Mesothelial cell of epicardium (in vitro differentiated cells): ENCODE measurements around the gene SLC35A2. TPM values are rescaled to one million over a fixed set of nuclear protein-coding genes. Genes with fewer than 3 reads are reported as not detected.

Experiments
- DNase-seq, 2 experiments: peaks; one replicate each; pipeline ENCODE4 v3.0.0; 2021; ENCODE audit warnings: low spot score in 2 of 2; ENCODE audit not compliant: unreplicated experiment in 2 of 2
- H3K27ac Mint-ChIP-seq: 2 replicates; pipeline ENCODE4 v1.8.0; 2021; ENCODE audit warnings: mixed read lengths
- H3K27me3 Mint-ChIP-seq: 2 replicates; pipeline ENCODE4 v1.8.0; 2021; ENCODE audit warnings: low read depth, mixed read lengths
- H3K36me3 Mint-ChIP-seq: 2 replicates; pipeline ENCODE4 v1.8.0; 2021; ENCODE audit warnings: mixed read lengths
- H3K4me1 Mint-ChIP-seq: 2 replicates; pipeline ENCODE4 v1.8.0; 2021; ENCODE audit warnings: mixed read lengths
- H3K4me3 Mint-ChIP-seq: 2 replicates; pipeline ENCODE4 v1.8.0; 2021; ENCODE audit warnings: mild to moderate bottlenecking, moderate library complexity, mixed read lengths
- H3K9me3 Mint-ChIP-seq: 2 replicates; pipeline ENCODE4 v1.8.0; 2021; ENCODE audit warnings: mixed read lengths
- total RNA-seq: library from RNA; stranded (reverse); gene quantifications from 3 replicates; pipeline ENCODE4 v1.2.1, GENCODE V29; 2021
- TF ChIP-seq, protein P1 (sequence below): fragments of 200-600 bp; sonication (generic); IDR thresholded peaks from one replicate; pipeline ENCODE4 v1.5.0; 2021; ENCODE audit warnings: antibody characterized with exemption; ENCODE audit not compliant: unreplicated experiment

Gene SLC35A2
- total RNA-seq, 1 donor from 2014 or later: 43.8 TPM

DNA sequence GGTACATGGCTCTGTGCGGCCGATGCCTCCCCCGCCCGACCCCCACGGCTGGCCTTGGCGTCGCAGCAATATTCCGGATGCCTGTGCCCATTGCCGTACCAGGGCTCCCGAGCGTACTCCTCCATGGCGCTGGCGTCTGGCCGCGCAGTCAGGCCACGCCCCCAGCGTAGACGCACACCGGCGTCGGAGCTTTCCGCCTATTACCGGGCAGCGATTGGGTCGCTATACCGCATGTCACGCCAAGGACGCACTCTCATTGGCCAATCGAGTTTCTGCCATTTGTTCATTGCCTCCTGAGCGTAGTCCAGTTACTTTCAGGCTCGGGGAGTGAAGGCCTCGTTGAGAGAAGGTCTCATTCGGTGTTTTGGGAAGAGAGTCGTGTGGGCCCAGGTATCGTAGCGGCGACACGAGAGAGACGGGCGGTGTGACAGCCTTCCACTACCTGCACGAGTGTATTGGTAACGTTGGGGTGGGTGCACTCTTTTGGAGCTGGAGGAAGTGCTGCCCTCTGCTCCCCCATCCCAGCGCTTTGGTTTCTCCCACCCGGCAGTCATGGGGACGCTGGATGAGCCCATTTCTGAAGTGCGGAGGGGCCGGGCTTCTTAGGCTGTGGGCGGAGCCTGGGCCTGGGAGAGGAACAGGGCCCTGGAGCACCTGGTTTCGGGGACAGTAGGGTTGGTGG, 13.7 kb downstream of the SLC35A2 start, which contains the start of the genes PQBP1 and TIMM17B:
Gene PQBP1 (plus strand): TSS at position 306 of the 682 bp plus-strand sequence. CDS start 580 bp downstream, outside the sequence.
Gene TIMM17B (minus strand): TSS at position 144 of the 682 bp plus-strand sequence. CDS start 19 bp downstream, at position 125.
- peak within 1 kb of the TSS; percentile 98 for H3K27ac Mint-ChIP-seq
- H3K9me3 Mint-ChIP-seq: no peaks in the 10 kb centered on the region
- peaks cover 18% of the 10 kb centered on the region for H3K4me1 Mint-ChIP-seq
- peak within 1 kb of the TSS; percentile 79 for H3K4me3 Mint-ChIP-seq
- H3K27me3 Mint-ChIP-seq: no peaks in the 10 kb centered on the region
- TF ChIP-seq, protein P1, sequence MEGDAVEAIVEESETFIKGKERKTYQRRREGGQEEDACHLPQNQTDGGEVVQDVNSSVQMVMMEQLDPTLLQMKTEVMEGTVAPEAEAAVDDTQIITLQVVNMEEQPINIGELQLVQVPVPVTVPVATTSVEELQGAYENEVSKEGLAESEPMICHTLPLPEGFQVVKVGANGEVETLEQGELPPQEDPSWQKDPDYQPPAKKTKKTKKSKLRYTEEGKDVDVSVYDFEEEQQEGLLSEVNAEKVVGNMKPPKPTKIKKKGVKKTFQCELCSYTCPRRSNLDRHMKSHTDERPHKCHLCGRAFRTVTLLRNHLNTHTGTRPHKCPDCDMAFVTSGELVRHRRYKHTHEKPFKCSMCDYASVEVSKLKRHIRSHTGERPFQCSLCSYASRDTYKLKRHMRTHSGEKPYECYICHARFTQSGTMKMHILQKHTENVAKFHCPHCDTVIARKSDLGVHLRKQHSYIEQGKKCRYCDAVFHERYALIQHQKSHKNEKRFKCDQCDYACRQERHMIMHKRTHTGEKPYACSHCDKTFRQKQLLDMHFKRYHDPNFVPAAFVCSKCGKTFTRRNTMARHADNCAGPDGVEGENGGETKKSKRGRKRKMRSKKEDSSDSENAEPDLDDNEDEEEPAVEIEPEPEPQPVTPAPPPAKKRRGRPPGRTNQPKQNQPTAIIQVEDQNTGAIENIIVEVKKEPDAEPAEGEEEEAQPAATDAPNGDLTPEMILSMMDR: no peak
- peaks cover 15% of the 10 kb centered on the region for H3K36me3 Mint-ChIP-seq
- DNase-seq: peak; percentile 77 to 87

DNA sequence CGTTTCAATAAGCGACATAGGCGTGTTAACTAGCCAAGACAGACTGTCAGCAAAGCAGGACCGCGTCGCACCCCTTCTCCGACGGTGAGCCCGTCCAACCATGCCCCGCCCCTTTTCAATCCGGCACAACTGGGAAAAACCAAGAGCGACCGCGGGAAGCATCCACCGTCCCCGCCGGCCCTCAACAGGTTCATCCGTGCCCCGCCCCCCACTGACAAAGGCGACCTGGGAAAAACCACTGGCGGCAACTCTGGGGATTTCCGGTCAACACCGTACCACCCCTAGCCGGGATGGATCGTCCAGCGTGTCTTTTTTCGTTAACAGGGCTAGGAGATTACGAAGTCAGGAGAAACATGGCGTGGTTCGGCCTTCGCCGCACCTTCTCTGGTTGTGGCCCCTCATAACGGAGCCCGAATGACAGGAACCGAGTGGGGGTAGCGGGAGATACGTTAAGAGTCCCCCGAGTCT, 14.3 kb downstream of the SLC35A2 start:
- H3K9me3 Mint-ChIP-seq: no peaks in the 10 kb centered on the region
- H3K36me3 Mint-ChIP-seq: peaks cover 15% of the 10 kb centered on the region
- peak; percentile 61 to 74 for DNase-seq
- H3K4me1 Mint-ChIP-seq: peaks cover 18% of the 10 kb centered on the region
- H3K27me3 Mint-ChIP-seq: no peaks in the 10 kb centered on the region
- peak overlapping the region; percentile 98 for H3K27ac Mint-ChIP-seq
- TF ChIP-seq, protein P1: no peak
- H3K4me3 Mint-ChIP-seq: peak overlapping the region; percentile 79

DNA sequence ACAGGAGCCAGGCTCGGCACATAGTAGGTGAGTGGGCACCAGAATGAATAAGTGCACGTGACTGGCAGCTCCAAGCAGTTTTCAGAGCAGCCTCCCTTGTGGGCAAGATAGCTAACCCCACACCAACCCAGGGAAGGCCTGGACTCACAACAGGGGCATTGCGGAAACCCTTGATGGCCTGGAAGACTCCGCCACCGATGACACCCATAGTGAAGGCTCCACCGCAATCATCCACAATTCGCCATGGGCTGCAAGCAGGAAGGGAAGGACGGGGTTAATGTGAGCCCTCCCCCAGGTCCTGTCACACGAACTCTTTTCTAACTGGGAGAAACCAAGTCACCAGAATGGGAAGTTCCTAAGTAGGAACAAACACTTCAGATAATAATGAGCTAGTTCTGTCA, 14.8 kb downstream of the SLC35A2 start:
- H3K36me3 Mint-ChIP-seq: peaks cover 10% of the 10 kb centered on the region
- peak overlapping the region; percentile 98 for H3K27ac Mint-ChIP-seq
- H3K9me3 Mint-ChIP-seq: no peaks in the 10 kb centered on the region
- no peak for DNase-seq
- no peaks in the 10 kb centered on the region for H3K27me3 Mint-ChIP-seq
- peaks cover 21% of the 10 kb centered on the region for H3K4me1 Mint-ChIP-seq
- peak overlapping the region; percentile 79 for H3K4me3 Mint-ChIP-seq
- TF ChIP-seq, protein P1: no peak

DNA sequence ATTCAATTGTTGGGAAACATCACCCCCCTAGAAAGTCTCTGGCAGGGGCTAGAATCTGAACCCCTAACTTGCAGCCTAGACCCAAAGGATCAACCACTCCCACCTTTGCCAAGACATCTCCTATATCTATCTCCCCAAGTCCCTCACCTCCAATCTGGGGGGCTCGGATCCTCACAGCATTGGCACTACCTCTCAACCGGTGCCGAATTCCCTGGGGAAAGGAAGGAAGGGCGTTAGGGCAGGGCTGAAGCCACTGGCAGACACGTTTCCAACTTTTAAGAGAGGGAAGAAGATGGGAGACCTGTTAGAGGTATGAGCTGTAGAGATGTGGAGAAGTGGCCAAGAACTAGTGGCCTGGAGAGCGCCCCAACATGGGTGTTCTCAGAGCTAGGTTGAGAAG, 16.6 kb downstream of the SLC35A2 start:
- no peak for DNase-seq
- peak overlapping the region; percentile 20 for H3K4me3 Mint-ChIP-seq

DNA sequence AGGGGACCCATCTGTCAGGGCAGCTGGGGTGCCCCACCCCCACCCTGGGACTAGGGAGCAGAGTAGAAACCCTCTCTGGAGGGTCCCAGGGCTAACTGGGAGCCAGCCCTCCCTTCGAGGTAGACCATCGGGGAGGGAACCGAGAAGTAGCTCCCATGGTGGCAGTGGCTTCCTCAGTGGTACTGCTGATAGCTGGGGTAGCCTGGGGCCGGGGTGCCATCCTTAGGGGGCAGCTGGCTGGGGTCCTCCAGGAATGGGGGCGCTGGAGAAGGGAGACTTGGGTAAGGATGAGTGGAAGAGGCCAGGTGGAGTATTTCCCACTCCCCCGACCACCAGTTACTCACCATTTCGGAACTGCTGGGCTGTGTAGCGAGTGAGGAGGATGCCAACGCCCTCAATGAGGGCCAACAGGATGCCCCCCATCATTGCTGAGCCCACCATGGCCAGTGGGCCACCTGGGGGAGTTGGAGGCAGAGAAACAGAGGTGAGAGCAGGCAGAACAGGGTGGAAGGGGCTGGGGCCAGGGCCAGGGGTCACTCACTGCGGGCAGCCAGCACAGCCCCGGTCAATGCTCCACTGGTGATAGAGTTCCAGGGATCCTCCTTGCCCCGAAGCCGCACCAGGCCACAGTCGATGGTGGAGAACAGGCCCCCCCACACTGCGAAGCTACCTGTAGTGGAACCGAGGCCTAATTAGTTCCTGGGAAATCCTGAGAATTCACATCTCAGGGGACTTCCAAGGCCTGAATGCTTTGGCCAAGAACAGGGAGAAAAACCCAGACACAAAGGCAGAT, 17.7 kb downstream of the SLC35A2 start:
- TF ChIP-seq, protein P1: no peak
- H3K27ac Mint-ChIP-seq: no peak overlapping the region
- H3K4me3 Mint-ChIP-seq: no peak overlapping the region
- no peak for DNase-seq
- H3K27me3 Mint-ChIP-seq: no peaks in the 10 kb centered on the region
- H3K36me3 Mint-ChIP-seq: peaks cover 8% of the 10 kb centered on the region
- H3K9me3 Mint-ChIP-seq: peaks cover 4% of the 10 kb centered on the region
- peaks cover 28% of the 10 kb centered on the region for H3K4me1 Mint-ChIP-seq

More for the DNA sequence above, 16.6 kb downstream of the SLC35A2 start:
- TF ChIP-seq, protein P1: no peak
- Mint-ChIP-seq H3K9me3 (no peaks in the 10 kb centered on the region), H3K36me3 (peaks cover 6% of the 10 kb centered on the region), H3K4me1 (peaks cover 28% of the 10 kb centered on the region), H3K27ac (no peak overlapping the region), H3K27me3 (no peaks in the 10 kb centered on the region)
